Mesenchymal stem cell (in vitro differentiated cells and primary cell): ENCODE results near the gene RBFOX2.
A peak's percentile ranks its signal among the peaks of the same experiment; 100 is the strongest.

Source experiments
- DNase-seq: peaks from one replicate; pipeline ENCODE4 v3.0.0-alpha.2; 2013
- H2AFZ ChIP-seq: one replicate; pipeline ENCODE4 v1.6.1; 2013; ENCODE audit warnings: low read depth, mild to moderate bottlenecking, control low read depth, inconsistent platforms, low read length, moderate library complexity
- H2AK5ac ChIP-seq: 2 replicates; pipeline ENCODE4 v1.6.1; 2013; ENCODE audit warnings: low read length, moderate library complexity, mild to moderate bottlenecking, inconsistent platforms; ENCODE audit not compliant: severe bottlenecking
- H2BK120ac ChIP-seq: one replicate; pipeline ENCODE4 v1.6.1; 2013; ENCODE audit warnings: low read depth, mild to moderate bottlenecking, inconsistent platforms, low read length, moderate library complexity
- H2BK12ac ChIP-seq, 2 experiments: one replicate each; pipeline ENCODE4 v1.6.1; 2013; ENCODE audit warnings: inconsistent platforms in 2 of 2, low read length in 2 of 2, mild to moderate bottlenecking in 2 of 2, moderate library complexity in 2 of 2, control low read depth in 1 of 2
- H2BK15ac ChIP-seq: one replicate; pipeline ENCODE4 v1.6.1; 2013; ENCODE audit warnings: mild to moderate bottlenecking, low read depth, inconsistent platforms; ENCODE audit not compliant: poor library complexity, severe bottlenecking
- H2BK5ac ChIP-seq: 2 replicates; pipeline ENCODE4 v1.6.1; 2013; ENCODE audit warnings: low read depth, mild to moderate bottlenecking, low read length, control low read depth, inconsistent platforms; ENCODE audit not compliant: poor library complexity, severe bottlenecking
- H3K14ac ChIP-seq, 2 experiments: one replicate each; pipeline ENCODE4 v1.6.1; 2013; ENCODE audit warnings: inconsistent platforms in 2 of 2, low read length in 2 of 2, control low read depth in 1 of 2, mild to moderate bottlenecking in 1 of 2, moderate library complexity in 1 of 2
- H3K18ac ChIP-seq, 2 experiments: one replicate each; pipeline ENCODE4 v1.6.1; 2013; ENCODE audit warnings: inconsistent platforms in 2 of 2, low read length in 2 of 2, control low read depth in 1 of 2, low read depth in 1 of 2, mild to moderate bottlenecking in 1 of 2
- H3K23ac ChIP-seq, 2 experiments: one replicate each; pipeline ENCODE4 v1.6.1; 2013; ENCODE audit warnings: inconsistent platforms in 2 of 2, low read length in 2 of 2, mild to moderate bottlenecking in 2 of 2, moderate library complexity in 2 of 2, control low read depth in 1 of 2
- H3K27ac ChIP-seq: 2 replicates; pipeline ENCODE4 v1.5.1; 2013; ENCODE audit warnings: mild to moderate bottlenecking, moderate library complexity, low read length, control low read depth, inconsistent platforms; ENCODE audit not compliant: poor library complexity, severe bottlenecking
- H3K27me3 ChIP-seq, 2 experiments: 2 replicates each; pipeline versions ENCODE4 v1.6.1 to v1.7.0; 2013; ENCODE audit warnings: low read length in 2 of 2, mild to moderate bottlenecking in 2 of 2, moderate library complexity in 2 of 2, control low read depth in 1 of 2, inconsistent platforms in 1 of 2; ENCODE audit not compliant: control insufficient read depth in 1 of 2, insufficient read depth in 1 of 2
- H3K36me3 ChIP-seq, 2 experiments: 2 replicates each; pipeline versions ENCODE4 v1.6.1 to v1.7.0; 2013; ENCODE audit warnings: low read length in 2 of 2, control low read depth in 1 of 2, inconsistent platforms in 1 of 2, low read depth in 1 of 2, mild to moderate bottlenecking in 1 of 2; ENCODE audit not compliant: insufficient read depth in 2 of 2, control insufficient read depth in 1 of 2
- H3K4ac ChIP-seq, 2 experiments: one replicate each; pipeline ENCODE4 v1.6.1; 2013; ENCODE audit warnings: inconsistent platforms in 2 of 2, low read length in 2 of 2, mild to moderate bottlenecking in 2 of 2, moderate library complexity in 2 of 2, control low read depth in 1 of 2, low read depth in 1 of 2
- H3K4me1 ChIP-seq: 2 replicates; pipeline ENCODE4 v1.6.1; 2013; ENCODE audit warnings: low read depth, low read length, control low read depth; ENCODE audit not compliant: control insufficient read depth, insufficient read depth
- H3K4me2 ChIP-seq: 2 replicates; pipeline ENCODE4 v1.6.1; 2013; ENCODE audit warnings: low read length, mild to moderate bottlenecking, inconsistent platforms; ENCODE audit not compliant: poor library complexity, severe bottlenecking
- H3K4me3 ChIP-seq, 2 experiments: 2 replicates each; pipeline versions ENCODE4 v1.5.1 to v1.7.0; 2013; ENCODE audit warnings: low read length in 2 of 2, mild to moderate bottlenecking in 2 of 2, control low read depth in 1 of 2, low read depth in 1 of 2; ENCODE audit not compliant: insufficient read depth in 1 of 2
- H3K79me1 ChIP-seq: replicated peaks from 2 replicates; pipeline ENCODE4 v1.6.1; 2013; ENCODE audit warnings: mild to moderate bottlenecking, control low read depth, low read length, inconsistent platforms; ENCODE audit not compliant: poor library complexity, severe bottlenecking
- H3K9ac ChIP-seq: 2 replicates; pipeline ENCODE4 v1.7.0; 2013; ENCODE audit warnings: mild to moderate bottlenecking, low read length, moderate library complexity
- H3K9me3 ChIP-seq: 2 replicates; pipeline ENCODE4 v1.7.0; 2013; ENCODE audit warnings: mild to moderate bottlenecking, low read length; ENCODE audit not compliant: control insufficient read depth
- H4K8ac ChIP-seq: one replicate; pipeline ENCODE4 v1.6.1; 2013; ENCODE audit warnings: inconsistent platforms, mild to moderate bottlenecking, low read length, moderate library complexity
- H4K91ac ChIP-seq: one replicate; pipeline ENCODE4 v1.6.1; 2013; ENCODE audit warnings: mild to moderate bottlenecking, low read length, inconsistent platforms
- WGBS: methylation state at CpG from one replicate; pipeline ENCODE4 v1.1.7; 2013; ENCODE audit warnings: mixed read lengths; 5-methylcytosine and 5-hydroxymethylcytosine counted together

Gene RBFOX2

GRCh38 chr22:35775339-35775738, 253.3 kb downstream of the RBFOX2 start:
- no peak overlapping the region for H2BK120ac ChIP-seq
- 95% methylated on average over 2 of the region's 2 CpGs for WGBS
- H3K4me1 ChIP-seq: peaks cover 3% of the 10 kb centered on the region
- H2BK12ac ChIP-seq: no peak overlapping the region
- H2AFZ ChIP-seq: no peak overlapping the region
- H3K4ac ChIP-seq: no peak overlapping the region
- no peak overlapping the region for H3K4me3 ChIP-seq
- H2BK5ac ChIP-seq: no peak overlapping the region
- DNase-seq: no peak
- peaks cover 0 to 26% of the 10 kb centered on the region in 2 experiments for H3K36me3 ChIP-seq
- H3K9me3 ChIP-seq: no peaks in the 10 kb centered on the region
- H2AK5ac ChIP-seq: no peak overlapping the region
- no peak overlapping the region for H3K4me2 ChIP-seq
- H3K27ac ChIP-seq: no peak overlapping the region
- peaks cover 6% of the 10 kb centered on the region for H3K79me1 ChIP-seq
- H2BK15ac ChIP-seq: no peak overlapping the region
- H3K14ac ChIP-seq: no peak overlapping the region
- no peak overlapping the region for H4K91ac ChIP-seq
- H3K9ac ChIP-seq: no peak overlapping the region
- no peak overlapping the region for H3K23ac ChIP-seq
- H3K27me3 ChIP-seq: no peaks in the 10 kb centered on the region
- no peak overlapping the region for H3K18ac ChIP-seq
- no peak overlapping the region for H4K8ac ChIP-seq

- no peak overlapping the region for H4K8ac ChIP-seq
- no peak overlapping the region for H3K9ac ChIP-seq
- H2AFZ ChIP-seq: no peak overlapping the region
- H3K79me1 ChIP-seq: peaks cover 9% of the 10 kb centered on the region
- H3K36me3 ChIP-seq: peaks cover 0 to 3% of the 10 kb centered on the region in 2 experiments
- H4K91ac ChIP-seq: no peak overlapping the region
- no peak overlapping the region for H3K23ac ChIP-seq
- H3K14ac ChIP-seq: no peak overlapping the region
- DNase-seq: no peak
- H3K4ac ChIP-seq: no peak overlapping the region
- no peaks in the 10 kb centered on the region for H3K27me3 ChIP-seq
- H3K9me3 ChIP-seq: no peaks in the 10 kb centered on the region
- no peak overlapping the region for H2BK120ac ChIP-seq
- H3K4me2 ChIP-seq: no peak overlapping the region
- no peaks in the 10 kb centered on the region for H3K4me1 ChIP-seq
- no peak overlapping the region for H2BK5ac ChIP-seq
- H3K27ac ChIP-seq: no peak overlapping the region
- no peak overlapping the region for H3K18ac ChIP-seq
- no peak overlapping the region for H2BK15ac ChIP-seq
- no peak overlapping the region for H3K4me3 ChIP-seq
- H2BK12ac ChIP-seq: no peak overlapping the region
- no peak overlapping the region for H2AK5ac ChIP-seq
Observed at GRCh38 chr22:35769974-35770373, 258.6 kb downstream of the RBFOX2 start.

- Histone ChIP-seq H3K4ac (no peak overlapping the region), H3K23ac (no peak overlapping the region), H3K4me1 (no peaks in the 10 kb centered on the region), H3K4me2 (no peak overlapping the region), H3K9me3 (no peaks in the 10 kb centered on the region), H2BK5ac (no peak overlapping the region), H3K27ac (no peak overlapping the region), H2BK12ac (no peak overlapping the region), H3K27me3 (no peaks in the 10 kb centered on the region), H4K8ac (no peak overlapping the region), H3K79me1 (peaks cover 9% of the 10 kb centered on the region), H3K18ac (no peak overlapping the region), H3K14ac (no peak overlapping the region), H3K9ac (peak overlapping the region; percentile 30), H2BK15ac (no peak overlapping the region), H3K4me3 (peak overlapping the region in 1 of 2 experiments; percentile 2), H4K91ac (no peak overlapping the region), H2AK5ac (no peak overlapping the region), H2BK120ac (no peak overlapping the region), H3K36me3 (peaks cover 3 to 16% of the 10 kb centered on the region in 2 experiments), H2AFZ (no peak overlapping the region)
- 69% methylated on average over 7 of the region's 10 CpGs for WGBS
- DNase-seq: peak; percentile 66
Observed at GRCh38 chr22:35766654-35767580, 261.7 kb downstream of the RBFOX2 start.

GRCh38 chr22:35761037-35761436, 267.6 kb downstream of the RBFOX2 start:
- Histone ChIP-seq H3K18ac (no peak overlapping the region), H3K36me3 (peaks cover 10 to 75% of the 10 kb centered on the region in 2 experiments), H3K27ac (no peak overlapping the region), H2BK15ac (no peak overlapping the region), H3K4me2 (no peak overlapping the region), H3K14ac (no peak overlapping the region), H2AFZ (no peak overlapping the region), H4K91ac (no peak overlapping the region), H3K27me3 (no peaks in the 10 kb centered on the region), H2BK5ac (no peak overlapping the region), H3K4ac (no peak overlapping the region), H3K4me3 (no peak overlapping the region), H3K4me1 (no peaks in the 10 kb centered on the region), H3K23ac (no peak overlapping the region), H2BK120ac (no peak overlapping the region), H2AK5ac (no peak overlapping the region), H3K9me3 (no peaks in the 10 kb centered on the region), H4K8ac (no peak overlapping the region), H3K9ac (no peak overlapping the region), H2BK12ac (no peak overlapping the region), H3K79me1 (peaks cover 4% of the 10 kb centered on the region)
- no peak for DNase-seq
- WGBS: no CpG with 5 or more reads among the region's 1 CpG
